Loucy (cell line): ENCODE results near the gene XPNPEP2.

ENCODE experiments used
- H2AFZ ChIP-seq: fragments of 200-600 bp; sonication (generic); 2 replicates; pipeline ENCODE4 v1.6.0; 2016; ENCODE audit warnings: antibody characterized with exemption, mild to moderate bottlenecking, low read length, moderate library complexity
- H3F3A ChIP-seq: fragments of 200-600 bp; 2 replicates; pipeline ENCODE4 v1.6.0; 2016; ENCODE audit warnings: antibody characterized with exemption, low read depth, mild to moderate bottlenecking
- H3K27me3 ChIP-seq: fragments of 200-600 bp; sonication (generic); 2 replicates; pipeline ENCODE4 v1.6.1; 2014; ENCODE audit warnings: low read length, mild to moderate bottlenecking; ENCODE audit not compliant: insufficient read depth, poor library complexity, severe bottlenecking
- H3K36me3 ChIP-seq: fragments of 200-600 bp; sonication (generic); 2 replicates; pipeline ENCODE4 v1.6.1; 2016; ENCODE audit warnings: low read length; ENCODE audit not compliant: insufficient read depth
- H3K4me1 ChIP-seq: fragments of 200-600 bp; sonication (generic); 2 replicates; pipeline ENCODE4 v1.5.1; 2014; ENCODE audit warnings: low read length, mild to moderate bottlenecking; ENCODE audit not compliant: insufficient read depth, poor library complexity, severe bottlenecking
- H3K4me2 ChIP-seq: fragments of 200-600 bp; sonication (generic); 2 replicates; pipeline ENCODE4 v1.6.0; 2014; ENCODE audit warnings: antibody characterized with exemption, low read length, low read depth, mild to moderate bottlenecking; ENCODE audit not compliant: poor library complexity, severe bottlenecking
- H3K4me3 ChIP-seq: fragments of 200-600 bp; sonication (generic); 2 replicates; pipeline ENCODE4 v1.5.1; 2014; ENCODE audit warnings: low read length, mild to moderate bottlenecking, mixed read lengths; ENCODE audit not compliant: poor library complexity, severe bottlenecking
- H3K79me2 ChIP-seq: fragments of 200-600 bp; sonication (generic); 2 replicates; pipeline ENCODE4 v1.6.1; 2014; ENCODE audit warnings: low read length; ENCODE audit not compliant: insufficient read depth
- H3K9ac ChIP-seq: fragments of 200-600 bp; sonication (generic); 2 replicates; pipeline ENCODE4 v1.6.0; 2014; ENCODE audit warnings: mild to moderate bottlenecking, low read depth, low read length, moderate library complexity; ENCODE audit not compliant: poor library complexity, severe bottlenecking
- H3K9me2 ChIP-seq: fragments of 200-600 bp; sonication (generic); replicated peaks from 2 replicates; pipeline ENCODE4 v1.6.1; 2016; ENCODE audit warnings: low read depth, low read length, mixed read lengths
- H3K9me3 ChIP-seq: fragments of 200-600 bp; sonication (generic); 2 replicates; pipeline ENCODE4 v1.6.1; 2014; ENCODE audit warnings: mild to moderate bottlenecking, antibody characterized with exemption, low read length, low read depth; ENCODE audit not compliant: insufficient read depth
- H4K20me1 ChIP-seq: fragments of 200-600 bp; sonication (generic); 2 replicates; pipeline ENCODE4 v1.6.0; 2014; ENCODE audit warnings: antibody characterized with exemption, low read length, mild to moderate bottlenecking; ENCODE audit not compliant: insufficient read depth, poor library complexity, severe bottlenecking
- EZH2phosphoT487 ChIP-seq: fragments of 200-600 bp; IDR thresholded peaks from 2 replicates; pipeline ENCODE4 v1.6.1; 2018; ENCODE audit warnings: antibody characterized with exemption, mild to moderate bottlenecking, moderate library complexity, borderline replicate concordance
- TF ChIP-seq, protein P1 (sequence below): fragments of 200-600 bp; sonication (generic); conservative IDR thresholded peaks from 2 replicates; pipeline ENCODE4 v1.5.1; 2014; ENCODE audit warnings: mild to moderate bottlenecking, antibody characterized with exemption, low read length

XPNPEP2 gene

DNA sequence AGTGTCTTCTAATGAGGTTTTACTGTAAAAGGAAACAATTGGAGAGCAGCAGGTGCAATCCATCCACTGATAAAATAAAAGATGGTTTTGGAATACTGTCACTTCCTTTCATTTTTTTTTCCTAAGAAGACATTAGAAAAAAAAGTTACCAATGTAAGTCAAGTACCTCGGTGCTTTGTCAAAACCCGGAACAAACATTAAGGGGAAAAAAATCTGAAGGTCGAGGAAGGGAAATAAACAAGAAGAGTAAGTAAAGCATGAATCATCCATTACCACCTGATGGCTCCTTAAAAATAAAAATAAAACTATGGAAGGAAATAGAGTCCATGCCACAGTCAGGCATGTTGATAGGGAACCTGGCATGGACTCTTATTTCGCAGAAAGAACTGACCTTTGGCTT lies 15.3 kb upstream of the XPNPEP2 start:
- Histone ChIP-seq H3K4me3 (no peak overlapping the region), H3K36me3 (no peaks in the 10 kb centered on the region), H3K9ac (no peak overlapping the region), H2AFZ (no peak overlapping the region), H3K4me1 (no peaks in the 10 kb centered on the region), H3F3A (no peaks in the 10 kb centered on the region), H4K20me1 (no peaks in the 10 kb centered on the region), H3K27me3 (no peaks in the 10 kb centered on the region), H3K4me2 (no peak overlapping the region), H3K9me2 (no peaks in the 10 kb centered on the region), H3K79me2 (no peaks in the 10 kb centered on the region), H3K9me3 (no peaks in the 10 kb centered on the region)
- TF ChIP-seq, protein P1, sequence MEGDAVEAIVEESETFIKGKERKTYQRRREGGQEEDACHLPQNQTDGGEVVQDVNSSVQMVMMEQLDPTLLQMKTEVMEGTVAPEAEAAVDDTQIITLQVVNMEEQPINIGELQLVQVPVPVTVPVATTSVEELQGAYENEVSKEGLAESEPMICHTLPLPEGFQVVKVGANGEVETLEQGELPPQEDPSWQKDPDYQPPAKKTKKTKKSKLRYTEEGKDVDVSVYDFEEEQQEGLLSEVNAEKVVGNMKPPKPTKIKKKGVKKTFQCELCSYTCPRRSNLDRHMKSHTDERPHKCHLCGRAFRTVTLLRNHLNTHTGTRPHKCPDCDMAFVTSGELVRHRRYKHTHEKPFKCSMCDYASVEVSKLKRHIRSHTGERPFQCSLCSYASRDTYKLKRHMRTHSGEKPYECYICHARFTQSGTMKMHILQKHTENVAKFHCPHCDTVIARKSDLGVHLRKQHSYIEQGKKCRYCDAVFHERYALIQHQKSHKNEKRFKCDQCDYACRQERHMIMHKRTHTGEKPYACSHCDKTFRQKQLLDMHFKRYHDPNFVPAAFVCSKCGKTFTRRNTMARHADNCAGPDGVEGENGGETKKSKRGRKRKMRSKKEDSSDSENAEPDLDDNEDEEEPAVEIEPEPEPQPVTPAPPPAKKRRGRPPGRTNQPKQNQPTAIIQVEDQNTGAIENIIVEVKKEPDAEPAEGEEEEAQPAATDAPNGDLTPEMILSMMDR, result no peak
- TF ChIP-seq EZH2phosphoT487, result no peak

DNA sequence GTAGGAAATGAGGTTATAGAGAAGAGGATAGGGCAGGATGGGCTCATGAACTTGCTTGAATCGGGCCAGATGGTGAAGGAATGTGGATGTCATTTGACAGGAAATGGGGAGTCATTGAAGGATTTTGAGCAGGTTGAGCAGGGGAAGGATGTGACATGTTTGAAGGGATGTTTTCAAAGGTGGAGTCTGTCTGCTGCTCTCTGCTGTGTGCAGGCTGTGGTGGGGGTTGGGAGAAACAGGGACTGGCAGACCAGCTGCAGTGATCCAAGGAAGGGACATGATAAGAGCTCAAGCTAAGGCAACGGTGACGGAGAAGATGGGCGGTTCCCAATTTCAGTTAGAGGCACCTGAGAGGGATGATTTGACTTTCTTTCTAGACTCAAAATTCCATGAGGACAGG lies 14.0 kb upstream of the XPNPEP2 start:
- H3K4me2 ChIP-seq, result no peak overlapping the region
- no peaks in the 10 kb centered on the region for H3F3A ChIP-seq
- TF ChIP-seq, protein P1, result no peak
- TF ChIP-seq EZH2phosphoT487, result no peak
- H3K27me3 ChIP-seq, result no peaks in the 10 kb centered on the region
- H3K9me2 ChIP-seq, result no peaks in the 10 kb centered on the region
- H3K36me3 ChIP-seq, result no peaks in the 10 kb centered on the region
- H3K4me3 ChIP-seq, result no peak overlapping the region
- H2AFZ ChIP-seq, result no peak overlapping the region
- H3K9me3 ChIP-seq, result no peaks in the 10 kb centered on the region
- no peaks in the 10 kb centered on the region for H3K4me1 ChIP-seq
- no peak overlapping the region for H3K9ac ChIP-seq
- H4K20me1 ChIP-seq, result no peaks in the 10 kb centered on the region
- H3K79me2 ChIP-seq, result no peaks in the 10 kb centered on the region

DNA sequence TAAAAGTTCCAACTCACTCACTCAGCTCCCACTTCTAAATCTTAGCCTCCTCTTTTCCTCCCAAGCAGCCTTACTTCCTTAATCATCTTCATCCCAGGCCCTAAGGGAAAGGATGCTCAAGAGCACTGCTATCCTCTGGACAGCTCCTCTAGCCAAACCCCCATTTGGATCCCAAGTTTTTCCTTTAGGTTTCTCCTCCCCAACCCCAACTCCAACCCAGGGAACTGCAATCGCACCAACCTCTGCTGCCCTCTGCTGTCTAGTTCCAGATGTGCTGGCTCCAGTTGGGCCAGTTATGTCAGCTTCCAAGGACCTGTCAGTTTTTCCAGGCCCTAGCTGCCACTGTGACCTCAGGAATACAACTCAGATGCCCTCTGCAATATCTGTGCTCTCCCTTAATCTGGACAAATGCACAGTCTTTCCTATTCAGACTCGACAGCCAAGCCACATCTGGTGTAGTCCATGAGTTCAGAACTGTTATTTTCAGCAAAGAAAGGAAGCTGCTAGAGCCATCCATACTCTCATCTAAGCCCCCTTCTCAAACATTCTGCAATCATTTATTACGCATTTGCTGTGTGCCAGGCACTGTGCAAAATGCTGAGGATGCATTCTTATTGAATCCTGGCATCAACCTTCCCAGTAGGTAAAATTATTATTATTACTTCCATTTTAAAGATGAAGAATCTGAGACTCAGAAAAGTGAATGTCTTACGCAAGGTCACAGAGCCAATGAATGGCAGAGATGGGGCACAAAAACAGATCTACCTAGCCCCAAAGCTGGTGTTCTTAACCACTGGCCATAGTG lies 12.3 kb upstream of the XPNPEP2 start:
- no peaks in the 10 kb centered on the region for H3K9me2 ChIP-seq
- no peaks in the 10 kb centered on the region for H4K20me1 ChIP-seq
- H2AFZ ChIP-seq, result no peak overlapping the region
- no peak overlapping the region for H3K4me3 ChIP-seq
- H3K4me1 ChIP-seq, result no peaks in the 10 kb centered on the region
- H3K79me2 ChIP-seq, result no peaks in the 10 kb centered on the region
- H3K4me2 ChIP-seq, result no peak overlapping the region
- no peaks in the 10 kb centered on the region for H3F3A ChIP-seq
- H3K27me3 ChIP-seq, result no peaks in the 10 kb centered on the region
- TF ChIP-seq, protein P1, result peak; percentile 68
- no peak for TF ChIP-seq EZH2phosphoT487
- H3K9me3 ChIP-seq, result no peaks in the 10 kb centered on the region
- H3K36me3 ChIP-seq, result no peaks in the 10 kb centered on the region
- H3K9ac ChIP-seq, result no peak overlapping the region
